Central memory CD8-positive, alpha-beta T cell (primary cell): ENCODE results near the gene SORCS2.

Source experiments
- ATAC-seq: fragments of 150-1000 bp; cut with Tn5 transposase; replicated peaks from 2 replicates; pipeline ENCODE4 v1.10.0; 2022; ENCODE audit warnings: mild to moderate bottlenecking, moderate FRiP score, moderate number of reproducible peaks; ENCODE audit not compliant: poor library complexity, severe bottlenecking; ENCODE audit errors: extremely low read depth
- DNase-seq, 2 donors: peaks; one replicate each; pipeline ENCODE4 v3.0.0; 2021; ENCODE audit warnings: low spot score in 2 of 2
- H3K27ac Mint-ChIP-seq: one replicate; pipeline ENCODE4 v1.8.0; 2022; ENCODE audit warnings: low read depth, mild to moderate bottlenecking, moderate library complexity, mixed read lengths
- H3K27me3 Mint-ChIP-seq: one replicate; pipeline ENCODE4 v1.8.0; 2022; ENCODE audit warnings: mixed read lengths
- H3K36me3 Mint-ChIP-seq: one replicate; pipeline ENCODE4 v1.8.0; 2022; ENCODE audit warnings: mild to moderate bottlenecking, moderate library complexity, mixed read lengths; ENCODE audit not compliant: insufficient read depth
- H3K4me1 Mint-ChIP-seq: one replicate; pipeline ENCODE4 v1.8.0; 2022; ENCODE audit warnings: mixed read lengths
- H3K4me3 Mint-ChIP-seq: one replicate; pipeline ENCODE4 v1.8.0; 2022; ENCODE audit warnings: mild to moderate bottlenecking, moderate library complexity, mixed read lengths
- H3K9me3 Mint-ChIP-seq: one replicate; pipeline ENCODE4 v1.8.0; 2022; ENCODE audit warnings: mixed read lengths

The SORCS2 gene

DNA sequence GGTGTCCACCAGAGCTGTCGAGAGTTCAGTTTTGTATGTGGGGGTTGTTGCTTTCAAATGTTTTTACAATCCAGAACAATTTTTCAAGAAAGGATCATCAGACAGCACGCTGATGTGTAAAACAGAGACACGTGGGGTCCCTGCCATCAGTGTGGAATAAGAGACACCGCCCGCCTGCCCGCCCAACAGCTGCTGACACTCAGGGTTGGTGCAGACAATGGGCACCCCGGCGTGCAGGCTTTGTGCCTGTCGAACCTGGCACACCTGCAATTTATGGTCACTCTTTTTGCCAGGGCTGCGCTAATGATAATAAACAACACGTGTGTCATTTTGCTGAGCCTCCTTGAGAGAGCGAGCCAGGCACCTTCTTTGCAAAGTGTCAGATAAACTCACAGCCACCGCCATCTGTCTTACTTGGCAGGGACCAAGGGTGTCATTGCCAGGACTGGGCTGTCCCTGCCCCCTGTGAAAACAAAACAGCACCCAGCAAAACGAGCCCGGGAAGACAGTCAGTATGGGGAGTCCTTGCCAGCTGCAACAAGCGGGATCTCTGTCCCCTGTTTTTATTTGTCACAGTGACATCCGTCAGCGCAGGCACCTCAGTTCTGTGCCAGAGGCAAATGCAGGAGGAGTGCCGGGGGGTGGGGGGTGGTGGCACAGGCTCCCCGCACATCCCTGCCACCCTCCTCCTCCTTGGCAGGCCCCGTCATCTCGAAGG, 173.3 kb downstream of the SORCS2 start:
- DNase-seq: no peak
- H3K27me3 Mint-ChIP-seq: peaks cover 24% of the 10 kb centered on the region
- ATAC-seq: no peak
- H3K4me3 Mint-ChIP-seq: no peak overlapping the region
- no peaks in the 10 kb centered on the region for H3K36me3 Mint-ChIP-seq
- H3K4me1 Mint-ChIP-seq: no peaks in the 10 kb centered on the region
- H3K9me3 Mint-ChIP-seq: peaks cover 5% of the 10 kb centered on the region
- no peak overlapping the region for H3K27ac Mint-ChIP-seq

DNA sequence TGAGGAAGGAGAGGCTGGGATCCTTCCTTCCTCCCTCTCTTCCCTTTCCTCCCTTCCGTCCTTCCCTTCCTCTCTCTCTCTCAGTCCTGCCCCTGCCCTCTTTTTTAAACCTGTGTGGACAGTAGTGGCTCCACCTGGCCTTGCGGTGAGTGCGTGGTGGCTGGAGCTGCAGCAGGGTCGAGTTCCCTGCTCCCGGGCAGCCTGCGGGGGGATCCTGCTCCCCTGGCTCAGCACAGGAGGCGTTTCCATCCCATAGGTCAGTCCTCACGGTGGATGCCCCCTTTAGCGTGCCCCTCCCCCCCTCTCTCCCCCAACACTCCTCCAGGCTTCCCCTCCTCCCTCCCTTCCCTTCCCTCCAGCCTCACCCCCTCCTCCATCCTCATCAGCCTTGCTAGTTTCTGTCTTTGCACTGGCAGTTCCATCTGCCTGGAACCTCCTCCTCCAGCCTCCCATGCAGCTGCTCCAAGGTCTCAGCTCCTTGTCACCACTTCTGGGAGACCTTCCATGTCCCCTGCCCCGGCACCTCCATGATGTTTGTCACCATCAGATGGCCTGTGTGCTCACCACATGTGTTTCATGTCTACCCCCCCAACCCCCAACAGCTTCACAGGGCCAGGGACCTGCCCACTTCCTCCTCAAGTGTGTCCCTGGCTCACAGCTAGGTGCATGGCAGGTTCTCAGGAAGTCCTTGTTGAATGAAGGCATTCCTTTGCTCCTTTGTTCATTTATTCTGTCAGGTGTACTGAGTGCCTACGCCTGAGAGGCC, 174.0 kb downstream of the SORCS2 start:
- Mint-ChIP-seq H3K27ac (no peak overlapping the region), H3K4me1 (no peaks in the 10 kb centered on the region), H3K36me3 (no peaks in the 10 kb centered on the region), H3K4me3 (no peak overlapping the region), H3K9me3 (peaks cover 5% of the 10 kb centered on the region), H3K27me3 (peaks cover 31% of the 10 kb centered on the region)
- ATAC-seq (no peak), DNase-seq (no peak)

DNA sequence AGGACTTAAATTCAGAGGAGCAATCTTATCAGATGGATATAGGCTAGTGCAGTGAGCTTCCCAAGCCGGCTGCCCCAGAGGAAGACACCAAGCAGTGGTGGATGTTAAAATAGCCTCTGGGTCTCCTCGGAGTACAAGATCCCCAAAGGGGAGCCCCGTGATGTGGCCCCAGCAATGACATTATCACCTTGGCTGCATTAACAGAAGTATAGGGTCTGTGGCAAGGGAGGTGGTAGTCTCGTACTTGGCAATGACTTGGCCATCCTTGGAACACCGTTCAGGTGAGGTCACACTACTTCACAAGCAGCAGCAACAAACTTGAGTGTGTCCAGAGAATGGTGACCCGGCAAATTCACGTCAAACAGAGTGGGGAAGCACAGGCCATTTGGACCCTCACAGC, 174.6 kb downstream of the SORCS2 start:
- DNase-seq (no peak), ATAC-seq (no peak)
- H3K4me3 Mint-ChIP-seq: no peak overlapping the region
- H3K27ac Mint-ChIP-seq: no peak overlapping the region
- H3K4me1 Mint-ChIP-seq: no peaks in the 10 kb centered on the region
- peaks cover 37% of the 10 kb centered on the region for H3K27me3 Mint-ChIP-seq
- H3K9me3 Mint-ChIP-seq: peaks cover 5% of the 10 kb centered on the region
- H3K36me3 Mint-ChIP-seq: no peaks in the 10 kb centered on the region

DNA sequence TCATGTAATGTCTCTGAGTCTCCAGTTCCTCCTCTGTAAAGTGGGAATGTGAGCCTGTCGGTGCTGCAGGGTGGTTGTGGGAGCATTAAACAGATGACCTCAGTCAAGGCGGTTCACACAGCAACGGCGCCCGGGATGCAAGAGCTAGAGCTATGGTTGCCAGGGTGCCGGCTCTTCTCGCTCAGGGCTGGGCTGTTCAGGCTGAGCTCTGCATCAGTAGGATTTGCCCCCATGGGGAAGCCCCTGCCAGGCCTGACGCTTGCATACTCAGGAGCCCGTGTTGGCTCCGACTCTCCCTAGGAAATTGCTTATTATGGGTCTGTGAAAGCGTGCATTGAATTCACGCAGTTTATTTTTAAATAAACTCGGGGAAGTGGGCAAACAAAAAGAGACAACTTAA, 175.1 kb downstream of the SORCS2 start:
- Mint-ChIP-seq H3K4me3 (no peak overlapping the region), H3K27me3 (peaks cover 42% of the 10 kb centered on the region), H3K27ac (no peak overlapping the region), H3K4me1 (no peaks in the 10 kb centered on the region), H3K9me3 (peaks cover 5% of the 10 kb centered on the region), H3K36me3 (no peaks in the 10 kb centered on the region)
- DNase-seq: no peak
- ATAC-seq: no peak

GRCh38 chr4:7367864-7368277, 175.5 kb downstream of the SORCS2 start:
- H3K4me3 Mint-ChIP-seq: no peak overlapping the region
- no peaks in the 10 kb centered on the region for H3K36me3 Mint-ChIP-seq
- peaks cover 46% of the 10 kb centered on the region for H3K27me3 Mint-ChIP-seq
- H3K4me1 Mint-ChIP-seq: no peaks in the 10 kb centered on the region
- peaks cover 5% of the 10 kb centered on the region for H3K9me3 Mint-ChIP-seq
- ATAC-seq (no peak), DNase-seq (no peak)
- H3K27ac Mint-ChIP-seq: no peak overlapping the region

- DNase-seq: no peak
- Mint-ChIP-seq H3K4me1 (no peaks in the 10 kb centered on the region), H3K36me3 (no peaks in the 10 kb centered on the region), H3K4me3 (no peak overlapping the region), H3K27me3 (peaks cover 51% of the 10 kb centered on the region), H3K9me3 (peaks cover 5% of the 10 kb centered on the region), H3K27ac (no peak overlapping the region)
- no peak for ATAC-seq
Observed at GRCh38 chr4:7368296-7368695, 176.0 kb downstream of the SORCS2 start.

- no peaks in the 10 kb centered on the region for H3K4me1 Mint-ChIP-seq
Observed at GRCh38 chr4:7369511-7369910, 177.2 kb downstream of the SORCS2 start.

DNA sequence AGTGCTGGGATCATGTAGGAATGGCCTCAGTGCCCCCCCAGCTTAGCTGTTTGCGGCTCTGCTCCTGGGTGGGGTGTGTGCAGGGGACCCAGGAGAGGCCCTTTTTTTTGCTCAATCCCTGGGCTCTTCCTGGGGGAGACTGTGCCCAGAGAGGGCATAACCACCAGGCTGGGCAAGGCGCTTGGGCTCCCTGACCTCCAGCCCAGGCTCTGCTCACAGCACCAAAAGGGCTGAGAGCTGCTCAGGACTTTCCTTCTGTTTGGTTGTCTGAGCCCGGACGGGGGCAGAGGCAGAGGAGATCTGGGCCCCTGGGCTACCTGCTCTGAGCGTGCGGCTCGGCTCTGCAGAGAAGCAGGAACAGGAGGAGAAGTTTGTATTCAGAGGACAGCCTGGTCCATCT, 177.7 kb downstream of the SORCS2 start:
- DNase-seq (no peak), ATAC-seq (no peak)
- no peaks in the 10 kb centered on the region for H3K4me1 Mint-ChIP-seq
- no peak overlapping the region for H3K27ac Mint-ChIP-seq
- H3K36me3 Mint-ChIP-seq: no peaks in the 10 kb centered on the region
- H3K27me3 Mint-ChIP-seq: peaks cover 59% of the 10 kb centered on the region
- no peaks in the 10 kb centered on the region for H3K9me3 Mint-ChIP-seq
- H3K4me3 Mint-ChIP-seq: no peak overlapping the region

More at GRCh38 chr4:7369511-7369910, 177.2 kb downstream of the SORCS2 start:
- no peak overlapping the region for H3K4me3 Mint-ChIP-seq
- ATAC-seq (no peak), DNase-seq (no peak)
- H3K36me3 Mint-ChIP-seq: no peaks in the 10 kb centered on the region
- peaks cover 55% of the 10 kb centered on the region for H3K27me3 Mint-ChIP-seq
- H3K27ac Mint-ChIP-seq: no peak overlapping the region
- no peaks in the 10 kb centered on the region for H3K9me3 Mint-ChIP-seq

DNA sequence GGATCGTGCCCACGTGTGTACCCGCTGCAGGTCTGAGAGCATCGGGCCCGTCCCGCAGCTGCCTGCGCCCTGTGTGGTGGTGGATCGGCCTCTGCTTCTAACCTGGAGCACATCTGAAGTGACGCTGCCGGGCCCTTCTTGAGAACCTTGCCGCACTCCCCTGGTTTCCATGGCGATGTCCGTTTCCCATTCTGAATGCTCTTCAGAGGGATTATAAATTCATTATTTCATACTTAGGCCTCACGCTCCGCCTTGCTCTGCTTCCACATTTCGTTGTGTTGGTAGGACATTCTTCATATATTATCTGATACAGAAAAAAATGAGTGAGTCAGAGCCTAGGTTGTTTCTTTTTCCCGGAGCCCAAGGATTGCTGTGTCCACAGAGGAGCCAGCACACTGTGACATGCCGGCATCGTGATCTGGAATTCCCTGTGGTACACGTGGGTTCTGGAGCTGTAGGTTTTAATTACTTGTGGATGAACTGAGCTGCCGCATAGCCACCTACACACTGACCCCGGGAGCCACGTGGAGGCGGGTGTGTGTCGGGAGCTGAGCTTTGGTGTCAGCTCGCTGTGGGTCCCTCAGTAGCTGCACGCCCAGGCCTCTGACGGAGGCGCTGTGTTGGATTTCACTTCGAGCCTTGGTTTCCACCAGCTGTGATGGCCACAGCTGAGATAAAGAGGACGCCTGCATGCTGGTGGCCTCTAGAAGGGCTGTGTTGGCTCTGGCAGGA, 179.0 kb downstream of the SORCS2 start:
- H3K4me3 Mint-ChIP-seq: no peak overlapping the region
- H3K9me3 Mint-ChIP-seq: no peaks in the 10 kb centered on the region
- H3K36me3 Mint-ChIP-seq: no peaks in the 10 kb centered on the region
- no peak for ATAC-seq
- no peak overlapping the region for H3K27ac Mint-ChIP-seq
- H3K27me3 Mint-ChIP-seq: peaks cover 70% of the 10 kb centered on the region
- H3K4me1 Mint-ChIP-seq: no peaks in the 10 kb centered on the region
- no peak for DNase-seq

- Mint-ChIP-seq H3K27me3 (peaks cover 76% of the 10 kb centered on the region), H3K4me3 (no peak overlapping the region), H3K4me1 (no peaks in the 10 kb centered on the region), H3K36me3 (no peaks in the 10 kb centered on the region), H3K9me3 (no peaks in the 10 kb centered on the region), H3K27ac (no peak overlapping the region)
- ATAC-seq (no peak), DNase-seq (no peak)
Observed at GRCh38 chr4:7372673-7373072, 180.3 kb downstream of the SORCS2 start.

DNA sequence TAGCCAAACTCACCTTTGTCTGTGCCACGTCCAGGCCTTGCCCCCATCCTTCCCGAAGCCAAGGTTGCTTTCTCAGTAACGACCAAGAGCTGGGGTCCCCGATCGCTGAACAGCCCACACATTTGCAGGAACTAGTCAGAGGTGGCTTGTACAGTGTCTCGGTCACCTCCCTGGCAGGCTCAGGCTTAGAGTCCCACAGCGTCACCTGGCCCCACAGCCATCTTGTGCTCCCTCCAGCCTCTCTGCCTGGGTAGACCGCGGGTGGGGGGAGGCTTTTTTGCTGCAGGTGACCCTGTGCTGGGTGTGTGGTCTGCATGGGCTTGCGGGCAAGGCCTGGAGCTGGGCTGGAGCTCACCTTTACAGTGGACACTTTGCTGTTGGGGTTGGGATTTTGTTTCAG, 182.2 kb downstream of the SORCS2 start:
- Mint-ChIP-seq H3K4me3 (no peak overlapping the region), H3K36me3 (no peaks in the 10 kb centered on the region), H3K27me3 (peaks cover 89% of the 10 kb centered on the region), H3K4me1 (no peaks in the 10 kb centered on the region), H3K9me3 (no peaks in the 10 kb centered on the region), H3K27ac (no peak overlapping the region)
- ATAC-seq (no peak), DNase-seq (no peak)

DNA sequence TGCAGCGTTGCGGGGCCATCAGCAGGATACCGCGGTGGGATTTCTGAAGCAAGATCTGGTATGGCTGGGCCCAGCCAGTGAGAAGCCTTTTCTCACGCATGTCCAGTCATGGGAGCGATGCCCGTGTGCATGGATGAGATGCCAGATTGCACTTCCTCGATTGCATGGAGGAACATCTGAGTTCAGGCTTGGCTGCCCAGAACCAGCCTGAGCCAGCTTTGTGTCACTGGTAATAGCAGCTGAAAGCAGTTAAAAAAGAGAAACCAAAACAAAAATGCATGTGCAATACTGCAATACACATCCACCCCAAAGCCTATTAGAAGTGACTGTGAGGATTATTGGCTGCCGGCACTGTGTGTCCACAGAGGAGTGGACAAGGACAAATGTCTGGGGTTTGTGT, 183.1 kb downstream of the SORCS2 start:
- DNase-seq (no peak), ATAC-seq (no peak)
- Mint-ChIP-seq H3K27me3 (peaks cover 86% of the 10 kb centered on the region), H3K27ac (no peak overlapping the region), H3K4me3 (no peak overlapping the region), H3K9me3 (no peaks in the 10 kb centered on the region), H3K36me3 (no peaks in the 10 kb centered on the region), H3K4me1 (no peaks in the 10 kb centered on the region)
